ENCODE measurements around the gene HOXA9. TPM values are rescaled to one million over a fixed set of nuclear protein-coding genes. Genes with fewer than 3 reads are reported as not detected.
A peak's percentile ranks its signal among the peaks of the same experiment; 100 is the strongest.

Gene HOXA9
- total RNA-seq, 1 donor from 2014 or later, result 7.4 TPM

DNA sequence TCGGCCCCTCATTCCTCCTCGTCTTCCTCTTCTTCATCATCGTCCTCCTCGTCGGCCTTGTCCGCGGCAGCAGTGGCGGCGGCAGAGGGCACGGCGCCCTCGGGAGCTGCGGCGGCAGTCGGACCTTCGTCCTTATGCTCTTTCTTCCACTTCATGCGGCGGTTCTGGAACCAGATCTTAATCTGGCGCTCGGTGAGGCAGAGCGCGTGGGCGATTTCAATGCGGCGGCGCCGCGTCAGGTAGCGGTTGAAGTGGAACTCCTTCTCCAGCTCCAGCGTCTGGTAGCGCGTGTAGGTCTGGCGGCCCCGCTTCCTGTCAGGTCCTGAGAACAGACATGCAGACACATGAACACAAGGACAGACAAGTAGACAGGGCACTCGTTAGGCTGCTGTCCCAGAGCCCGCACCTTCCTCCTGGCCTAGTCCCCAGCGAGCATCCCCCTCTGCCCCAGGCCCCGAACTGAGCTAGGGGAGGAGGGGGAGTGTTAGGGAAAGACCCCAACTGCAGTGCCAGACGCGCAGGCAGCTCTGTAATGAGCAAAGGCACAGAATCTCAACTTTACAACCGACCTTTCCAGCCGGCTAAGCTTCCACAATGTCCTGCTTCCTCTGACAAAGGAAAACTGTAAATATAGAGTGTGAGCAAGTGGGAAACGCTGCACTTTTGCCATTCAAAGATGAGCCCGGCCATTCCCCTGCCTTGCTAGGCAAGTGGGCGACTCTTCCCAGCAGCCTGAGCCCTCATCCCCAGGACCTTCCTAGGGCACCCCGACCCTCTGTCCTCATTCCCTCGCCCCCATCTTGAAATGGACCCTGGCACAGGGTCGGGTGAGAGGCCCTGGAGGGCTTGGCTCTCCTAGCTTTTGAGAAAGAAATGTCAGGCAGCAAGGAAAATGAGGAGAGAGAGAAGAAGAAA is 10.2 kb downstream of the HOXA9 start:
- peak; percentile 49 for DNase-seq (ENCODE audit: low spot score)

DNA sequence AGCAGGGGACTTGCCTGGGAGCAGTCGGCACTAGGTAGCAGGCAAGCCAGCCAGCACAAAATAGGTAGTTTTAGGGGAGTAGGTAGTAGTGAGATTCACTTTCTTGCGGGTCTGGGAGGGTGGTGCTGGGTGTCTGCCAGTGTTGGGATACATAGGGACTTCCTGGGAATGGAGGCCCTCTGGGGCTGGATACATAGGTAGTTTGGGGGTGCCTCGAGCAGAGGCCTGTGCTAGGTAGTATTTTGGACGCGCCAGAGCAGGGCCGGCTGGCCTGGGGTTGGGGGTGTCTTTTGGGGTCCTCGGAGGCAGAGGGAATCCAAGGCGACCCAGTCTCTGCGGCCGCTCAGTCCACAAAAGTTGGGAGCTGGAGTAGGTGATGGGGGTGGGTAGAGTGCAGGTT is 11.0 kb downstream of the HOXA9 start:
- no peak for DNase-seq (ENCODE audit: low spot score)

DNA sequence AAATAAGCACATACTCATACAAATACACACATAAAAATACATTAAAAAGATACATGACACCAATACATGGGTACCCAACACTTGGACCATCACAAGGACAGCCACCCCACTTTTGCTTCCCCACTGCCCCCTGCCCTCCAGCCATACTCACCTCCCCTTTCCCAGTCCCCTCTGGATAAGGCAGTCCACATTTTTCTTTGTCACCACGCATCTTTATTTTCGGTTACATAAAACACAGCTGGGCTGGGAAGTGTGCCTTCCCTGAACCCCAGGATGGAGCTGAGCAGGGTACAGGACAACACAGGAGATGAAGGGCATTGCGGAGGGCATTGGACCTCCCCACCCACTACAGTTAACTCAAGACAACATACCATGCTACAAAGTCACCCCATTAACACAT is 11.8 kb downstream of the HOXA9 start:
- no peak for DNase-seq (ENCODE audit: low spot score)

DNA sequence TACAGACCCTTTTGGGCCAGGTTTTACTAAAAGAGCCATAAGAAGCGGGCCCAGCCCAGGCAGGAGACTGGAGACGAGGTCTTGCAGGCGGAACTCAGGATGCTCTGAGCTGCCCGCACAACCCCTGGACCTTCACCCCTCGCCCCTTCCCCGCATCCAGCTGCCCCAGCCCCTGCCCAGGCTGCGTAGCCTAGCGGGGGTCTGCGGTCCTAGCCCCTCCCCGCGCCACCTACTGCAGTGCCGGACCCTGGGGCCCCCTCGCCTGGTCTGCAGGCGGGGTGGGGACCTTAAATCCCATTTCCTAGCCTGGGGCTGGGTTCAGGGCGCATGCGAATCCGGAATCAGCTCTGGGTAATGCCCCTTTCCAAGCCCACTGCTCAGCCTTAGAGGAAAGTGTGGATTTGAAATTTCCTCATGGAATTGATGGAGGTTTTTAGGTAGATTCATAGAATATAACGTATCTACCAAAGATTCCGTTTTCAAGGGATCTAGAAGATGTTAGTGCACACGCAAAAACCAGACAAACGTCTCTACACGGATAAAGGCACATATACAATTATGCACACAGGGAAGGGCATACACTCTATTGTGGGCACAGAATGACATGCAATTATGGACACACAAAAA is 12.4 kb downstream of the HOXA9 start:
- DNase-seq (ENCODE audit: low spot score), result no peak

DNA sequence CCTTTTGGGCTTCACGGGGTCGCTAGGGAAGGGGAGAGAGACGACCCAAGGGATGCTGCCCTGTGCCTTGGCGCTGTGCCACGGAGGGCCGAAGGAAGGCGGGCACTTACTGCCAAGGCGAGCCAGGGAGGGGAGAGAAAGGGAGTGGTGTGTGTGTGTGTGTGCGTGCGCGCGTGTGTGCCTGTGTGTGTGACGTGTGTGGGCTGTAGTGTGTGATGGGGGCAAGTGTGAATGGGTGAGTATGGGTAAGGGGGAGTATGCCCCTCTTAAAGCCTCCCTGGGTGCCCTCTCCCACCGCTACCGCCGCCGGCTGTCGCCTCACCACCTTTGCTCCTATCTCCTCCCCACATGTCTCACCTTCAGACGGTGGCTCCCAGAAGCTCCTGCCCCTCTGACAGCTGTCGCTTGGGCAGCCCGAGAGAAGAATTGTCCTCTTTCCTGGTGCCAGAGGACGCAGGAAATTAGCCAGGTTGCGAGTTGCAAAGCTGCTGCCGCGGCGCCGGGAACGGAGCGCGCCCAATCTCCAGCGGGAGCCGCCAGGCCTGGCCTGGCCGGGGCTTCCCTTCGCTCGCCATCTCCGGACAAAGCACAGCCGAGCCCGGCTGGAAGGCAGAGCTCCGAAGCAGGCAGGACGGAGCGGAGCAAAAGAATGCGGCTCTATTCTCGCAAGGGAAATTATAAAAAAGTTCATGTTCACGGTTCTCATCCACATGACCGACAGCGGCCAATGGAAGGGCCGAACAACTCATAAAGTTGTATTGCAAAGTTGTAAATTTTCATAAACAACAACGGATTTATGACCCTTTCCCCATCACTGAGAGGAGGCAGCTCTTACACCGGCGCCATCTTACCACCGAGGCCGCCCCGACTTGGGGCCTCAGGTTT is 13.2 kb downstream of the HOXA9 start, which contains the start of gene HOXA3:
TSS of gene HOXA3 (minus strand) at position 653 of the 885 bp plus-strand sequence. CDS start 41,943 bp downstream, outside the sequence.
- DNase-seq (ENCODE audit: low spot score), result peak; percentile 70

DNA sequence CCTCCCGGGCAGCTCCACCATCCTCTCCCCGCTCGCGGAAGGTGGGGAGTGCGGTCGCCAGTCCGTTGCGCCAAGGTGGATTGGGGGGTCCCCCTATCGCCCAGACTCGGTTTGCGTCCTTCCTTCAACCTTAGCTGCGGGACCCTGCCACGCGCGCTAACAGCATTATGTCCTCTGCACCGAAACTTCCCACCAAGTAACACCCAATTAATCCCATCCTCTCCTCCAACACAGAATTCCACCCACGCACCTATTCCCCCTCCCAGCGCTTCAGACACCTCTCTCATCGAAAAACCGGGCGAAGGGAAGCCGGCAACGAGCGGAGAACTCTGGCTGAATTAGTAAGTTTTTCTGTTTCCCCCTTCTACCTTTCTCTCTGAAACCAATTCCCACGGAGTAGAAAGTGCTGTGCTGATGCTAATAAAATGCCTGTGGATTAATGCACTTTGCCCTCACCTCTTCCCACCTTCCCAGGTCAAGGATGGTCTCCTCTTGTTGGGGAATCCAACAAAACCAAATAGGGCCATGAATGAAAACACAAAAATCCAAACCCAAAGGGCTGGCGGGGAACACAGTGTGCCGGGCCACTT is 13.9 kb downstream of the HOXA9 start:
- DNase-seq (ENCODE audit: low spot score), result no peak

DNA sequence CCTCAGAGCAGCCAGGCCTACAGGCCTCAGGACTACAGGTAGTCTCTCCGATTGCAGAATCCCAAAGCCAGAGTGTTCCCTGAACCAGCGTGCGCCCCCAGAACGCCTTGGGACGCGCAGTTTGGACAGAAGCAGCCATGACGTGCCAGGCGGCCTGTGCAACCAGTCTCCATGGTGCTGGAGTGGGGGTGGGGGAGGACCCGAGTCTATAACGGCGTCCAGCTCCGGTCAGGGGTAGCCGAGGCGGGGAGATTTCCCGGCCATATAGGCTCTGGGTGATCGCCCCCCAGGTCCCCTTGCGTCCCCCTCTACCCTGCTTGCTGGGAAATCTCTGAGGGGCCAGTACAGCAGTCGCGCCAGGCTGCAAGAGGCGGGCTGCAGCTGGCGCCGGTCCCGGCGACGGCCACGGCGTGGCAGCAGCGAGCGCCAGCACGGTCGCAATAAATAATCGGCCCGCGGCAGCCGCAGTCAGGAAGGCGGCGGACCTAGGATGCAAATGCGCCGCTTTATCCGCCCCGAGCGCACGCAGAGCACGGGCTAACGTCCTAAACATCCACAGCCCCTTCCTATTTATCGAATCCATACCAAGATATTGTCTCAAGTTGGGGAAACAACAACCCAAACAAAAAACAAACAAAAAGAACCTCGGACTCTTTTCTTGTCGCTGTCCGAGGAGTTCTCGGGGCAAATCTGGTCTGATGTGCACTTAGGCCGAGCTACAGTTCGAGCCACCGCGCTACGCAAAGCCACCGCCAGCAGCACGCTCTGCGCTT is 14.6 kb downstream of the HOXA9 start:
- DNase-seq (ENCODE audit: low spot score), result peak; percentile 79

DNA sequence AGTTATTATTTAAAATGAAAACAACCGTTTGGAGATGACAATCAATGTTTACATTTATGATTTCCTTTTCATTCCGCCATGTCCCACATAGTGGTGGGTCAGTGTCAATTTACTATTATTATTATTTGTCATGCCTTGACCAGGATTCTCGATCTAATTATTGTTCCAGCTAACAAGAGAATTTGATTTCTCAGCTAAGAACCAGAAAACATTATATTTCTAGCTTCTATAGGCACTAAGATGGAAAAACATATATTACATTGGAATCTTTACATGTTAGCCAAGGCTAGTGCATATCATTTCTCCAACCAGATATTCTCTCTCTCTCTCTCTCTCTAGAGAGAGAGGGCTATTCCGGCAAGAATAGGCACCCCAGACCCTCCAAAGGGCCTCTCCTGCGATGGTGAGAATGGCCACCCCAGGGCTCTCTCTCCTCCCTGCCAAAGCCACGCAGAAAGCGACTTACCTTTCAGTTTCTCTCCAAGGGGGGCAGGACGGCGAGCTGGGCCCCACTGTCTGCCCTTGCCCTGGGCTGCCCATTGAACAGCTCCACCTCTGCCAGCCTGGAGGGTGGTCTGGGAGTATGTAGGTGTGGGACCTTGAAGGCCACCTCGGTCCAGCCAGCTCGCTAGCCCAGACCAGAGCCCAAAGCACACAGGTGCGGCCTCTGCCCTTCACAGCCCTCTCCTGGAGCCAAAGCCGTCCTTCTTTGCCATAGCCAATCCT is 15.3 kb downstream of the HOXA9 start:
- DNase-seq (ENCODE audit: low spot score), result peak; percentile 43

DNA sequence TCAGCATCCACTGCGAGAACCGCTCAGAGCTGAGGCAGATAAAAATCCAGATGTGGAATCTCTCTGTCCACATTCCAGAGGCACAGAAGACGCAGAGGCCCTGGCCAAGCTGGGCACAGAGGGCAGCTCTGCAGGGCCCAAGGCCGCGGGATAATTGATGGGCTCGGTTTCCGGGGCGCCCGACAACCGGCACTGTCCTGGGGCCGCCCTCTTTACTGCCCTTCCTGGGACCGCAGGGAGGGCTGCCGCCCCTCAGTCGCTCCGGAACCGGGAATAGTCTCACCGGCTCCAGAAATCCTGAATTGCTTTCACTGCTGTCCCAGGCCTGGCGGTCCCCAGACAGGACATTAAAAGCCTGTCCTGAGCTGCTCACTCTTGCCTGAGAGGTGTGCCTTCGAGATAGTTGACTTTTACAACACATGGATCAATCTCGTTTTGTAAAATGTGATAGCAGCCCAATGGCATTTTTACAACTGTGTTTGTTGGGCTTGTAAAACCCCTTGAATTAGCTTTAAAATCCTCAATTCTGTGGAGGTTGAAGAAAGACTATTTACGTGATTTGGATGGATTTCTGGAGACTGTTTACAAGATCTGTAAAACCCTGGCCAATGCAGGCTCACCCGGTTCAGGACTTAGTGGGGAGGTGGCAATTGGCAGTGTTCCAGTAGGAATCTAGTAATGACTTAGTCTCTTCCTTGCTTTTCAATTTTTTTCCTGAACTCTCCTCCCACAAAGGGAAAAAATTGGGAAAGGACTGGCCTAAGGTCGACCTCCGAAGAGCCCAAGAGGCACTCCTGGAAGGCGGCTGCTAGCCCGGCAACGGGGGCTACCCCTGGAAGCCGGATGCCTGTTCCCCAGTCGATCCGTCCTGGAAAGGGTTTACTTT is 16.3 kb downstream of the HOXA9 start:
- peak; percentile 43 for DNase-seq (ENCODE audit: low spot score)

DNA sequence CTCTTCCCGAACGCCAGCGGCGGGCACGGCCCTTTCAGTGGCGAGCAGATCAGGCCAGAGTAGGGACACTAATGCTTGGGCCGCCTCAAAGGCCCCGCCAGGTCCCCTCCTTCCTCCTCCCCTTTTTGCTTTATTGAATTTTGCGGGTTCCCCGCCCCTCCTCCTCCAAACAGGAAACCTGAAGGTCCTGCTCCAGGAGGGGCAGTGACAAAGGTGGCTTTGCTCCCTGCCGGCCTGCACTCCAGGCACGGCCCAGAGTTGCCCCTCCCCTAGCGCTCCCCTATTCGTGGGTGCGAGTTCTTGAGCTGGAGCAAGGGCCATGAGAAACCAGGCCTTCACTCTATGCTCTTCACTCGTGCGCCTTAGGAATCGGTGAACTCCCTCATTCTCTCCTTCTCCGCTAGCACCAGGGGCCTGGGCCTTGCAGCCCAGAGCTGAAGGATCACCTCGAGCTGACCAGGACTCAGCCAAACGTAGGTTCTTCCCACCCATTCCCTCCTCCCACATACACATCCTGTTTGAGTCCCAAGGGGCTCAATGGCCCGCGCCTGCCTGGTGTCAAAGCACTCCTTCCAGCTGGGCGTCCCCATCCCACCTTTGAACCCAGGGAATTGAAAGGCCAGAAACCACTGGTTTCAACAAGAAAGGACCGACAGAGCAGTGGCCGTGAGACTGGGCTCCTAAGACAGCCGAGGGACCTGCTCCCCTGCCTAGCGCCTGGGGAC is 17.1 kb downstream of the HOXA9 start:
- DNase-seq (ENCODE audit: low spot score), result peak; percentile 54

DNA sequence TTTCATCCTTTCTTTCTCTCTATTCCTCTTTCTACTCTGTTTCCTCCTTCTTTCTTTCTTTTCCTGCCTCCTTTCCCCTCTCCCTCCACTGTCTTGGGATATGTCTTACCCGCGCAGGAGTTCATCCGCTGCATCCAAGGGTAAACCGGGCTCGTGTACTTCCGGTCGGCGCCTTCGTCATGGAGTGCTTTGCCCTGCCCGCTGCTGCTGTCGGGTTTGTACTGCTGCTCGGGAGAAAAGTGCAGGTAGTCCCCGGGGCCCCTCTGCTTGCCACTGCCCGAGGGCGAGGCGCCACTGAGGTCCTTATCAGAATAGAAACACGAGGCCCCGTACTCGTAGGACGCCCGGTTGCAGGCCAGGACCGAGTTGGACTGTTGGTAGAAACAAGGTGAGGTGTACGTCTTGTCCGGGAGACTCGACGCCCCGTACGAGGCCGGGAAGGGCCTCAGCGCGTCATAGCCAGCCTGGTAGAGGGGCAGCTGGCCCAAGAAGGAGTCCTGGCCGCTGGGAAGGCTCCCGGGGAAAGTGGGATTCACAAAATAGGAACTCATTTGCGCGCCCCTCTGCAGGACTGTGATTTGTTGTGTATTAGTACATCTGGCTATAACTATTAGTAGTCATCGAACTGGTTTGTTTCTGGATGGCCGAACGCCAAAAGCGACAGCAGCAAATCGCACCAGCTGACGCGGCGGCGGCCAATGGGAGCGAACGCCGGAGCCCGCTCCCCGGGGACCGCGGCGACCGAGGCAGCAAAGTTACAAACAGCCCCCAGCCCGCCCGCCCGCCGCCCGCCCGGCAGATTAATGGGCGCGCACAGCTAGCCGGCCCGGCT is 17.9 kb downstream of the HOXA9 start, which contains the start of gene HOXA6:
TSS of gene HOXA6 (minus strand) at position 576 of the 832 bp plus-strand sequence. CDS start at position 551, 25 bp downstream.
- peak; percentile 81 for DNase-seq (ENCODE audit: low spot score)

DNA sequence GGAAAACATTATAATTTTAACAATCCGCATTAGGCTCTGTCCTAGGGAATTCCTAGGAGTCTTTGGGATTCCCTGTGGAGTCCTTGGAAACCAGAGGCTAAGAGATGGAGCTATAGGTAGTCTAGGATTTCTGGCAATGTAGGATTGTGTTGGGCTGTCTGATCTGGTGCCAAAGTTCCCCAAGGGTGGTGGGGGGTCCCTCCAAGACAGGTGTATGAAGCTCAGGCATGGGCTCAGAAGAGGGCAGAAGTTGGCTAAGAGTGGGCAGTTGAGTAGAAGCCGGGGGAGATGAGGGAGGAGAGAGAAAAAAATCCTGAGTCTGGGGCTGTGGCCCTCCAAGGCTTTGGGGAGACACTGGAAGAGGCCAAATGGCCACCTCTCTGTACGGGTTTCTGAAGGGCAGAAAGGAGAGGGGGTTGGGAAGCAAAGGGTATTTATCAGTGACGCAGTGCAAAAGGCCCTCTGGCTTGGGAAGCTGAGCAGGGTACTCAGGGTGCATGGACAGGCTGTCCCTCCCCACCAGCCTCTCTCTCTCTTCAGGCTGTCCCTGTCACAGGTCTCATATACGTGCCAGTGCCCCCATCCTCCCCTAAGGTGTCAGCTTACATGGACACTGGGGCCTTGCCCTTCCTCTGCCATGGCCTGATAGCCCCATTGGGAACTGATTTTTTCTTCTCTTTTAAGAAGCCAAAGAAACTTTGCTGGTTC is 18.7 kb downstream of the HOXA9 start:
- DNase-seq (ENCODE audit: low spot score), result no peak

DNA sequence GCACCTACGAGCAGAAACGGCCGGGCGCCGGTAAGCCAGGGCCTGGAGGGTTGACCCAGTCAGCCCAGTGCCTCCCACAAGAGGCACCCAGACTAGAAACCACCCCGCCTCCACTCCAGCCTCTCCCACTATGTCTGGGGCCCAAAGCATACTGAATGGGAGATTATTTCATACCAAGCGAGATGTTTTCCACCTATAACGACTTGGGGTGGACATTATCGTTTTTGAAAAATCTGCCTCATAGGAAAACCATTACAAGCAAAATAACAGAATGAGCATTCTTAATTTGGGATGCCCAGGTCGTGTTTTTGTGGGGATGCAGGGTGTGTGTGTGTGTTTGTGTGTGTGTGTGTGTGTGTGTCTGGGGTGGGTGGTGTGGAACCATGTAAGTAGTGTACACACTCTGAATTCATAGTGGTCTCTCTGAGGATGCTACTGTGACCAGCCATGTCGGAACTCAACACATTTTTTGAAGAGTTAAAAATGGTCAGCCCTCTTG is 19.4 kb downstream of the HOXA9 start:
- no peak for DNase-seq (ENCODE audit: low spot score)

DNA sequence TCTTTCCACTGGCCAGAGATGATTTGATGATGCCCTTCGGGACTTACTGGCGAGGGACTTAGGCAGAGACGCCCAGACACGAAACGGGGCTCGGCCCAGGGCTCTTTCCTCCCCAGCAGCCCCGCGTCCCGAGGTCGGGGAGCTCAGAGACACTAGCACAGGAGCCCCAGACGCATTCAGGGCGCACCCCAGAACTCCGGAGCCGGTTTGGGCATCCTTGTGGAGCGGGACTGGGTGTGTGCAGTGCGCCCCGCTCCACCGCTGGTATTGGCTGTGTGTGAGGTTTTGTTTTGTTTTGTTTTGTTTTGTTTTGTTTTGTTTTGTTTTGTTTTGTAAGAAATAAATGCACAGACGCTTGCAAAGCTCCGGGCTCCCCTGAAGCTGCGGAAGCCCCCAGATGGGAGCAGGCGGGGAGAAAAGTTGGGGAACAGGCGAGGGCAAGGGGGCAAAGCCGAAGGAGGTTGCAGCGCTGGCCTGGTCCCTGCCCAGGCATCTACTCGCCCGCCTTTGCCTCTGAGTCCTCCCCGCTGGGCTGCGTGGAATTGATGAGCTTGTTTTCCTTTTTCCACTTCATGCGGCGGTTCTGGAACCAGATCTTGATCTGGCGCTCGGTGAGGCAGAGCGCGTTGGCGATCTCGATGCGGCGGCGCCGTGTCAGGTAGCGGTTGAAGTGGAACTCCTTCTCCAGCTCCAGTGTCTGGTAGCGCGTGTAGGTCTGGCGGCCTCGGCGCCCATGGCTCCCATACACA is 20.0 kb downstream of the HOXA9 start:
- no peak for DNase-seq (ENCODE audit: low spot score)

DNA sequence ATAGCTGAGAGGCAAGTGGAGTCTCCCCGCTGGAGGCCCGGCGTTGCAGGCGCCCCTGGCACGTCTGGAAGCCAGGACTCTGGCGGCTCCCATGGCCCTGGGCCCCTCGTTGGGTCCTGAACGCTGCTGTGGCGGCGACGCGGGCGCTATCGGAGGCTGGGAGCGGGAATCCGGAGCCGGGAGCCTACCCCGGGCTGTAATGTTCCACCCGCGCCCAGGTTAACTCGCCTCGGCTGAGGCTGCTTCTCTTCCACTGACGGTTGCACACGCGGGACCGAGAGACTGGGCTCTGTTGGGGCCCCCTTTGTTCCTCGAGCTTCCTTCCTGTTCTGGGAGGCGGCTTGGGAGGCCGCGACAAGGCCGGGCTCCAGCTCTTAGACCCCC is 20.6 kb downstream of the HOXA9 start:
- peak; percentile 43 for DNase-seq (ENCODE audit: low spot score)
